NCI-H2196 treated with DMSO at 0.1 percent for 48 hours (cell line): ENCODE results near the gene SULT4A1.

Experiments used
- DNase-seq: peaks from one replicate; lab custom pipeline; 2025; ENCODE audit not compliant: unreplicated experiment; lab: John Stamatoyannopoulos, UW

Gene SULT4A1

GRCh38 chr22:43861529-43861928, 784 bp downstream of the SULT4A1 start:
- DNase-seq, result no peak

- no peak for DNase-seq
These were observed 1.5 kb downstream of the SULT4A1 start for GRCh38 chr22:43860831-43861230.

DNA sequence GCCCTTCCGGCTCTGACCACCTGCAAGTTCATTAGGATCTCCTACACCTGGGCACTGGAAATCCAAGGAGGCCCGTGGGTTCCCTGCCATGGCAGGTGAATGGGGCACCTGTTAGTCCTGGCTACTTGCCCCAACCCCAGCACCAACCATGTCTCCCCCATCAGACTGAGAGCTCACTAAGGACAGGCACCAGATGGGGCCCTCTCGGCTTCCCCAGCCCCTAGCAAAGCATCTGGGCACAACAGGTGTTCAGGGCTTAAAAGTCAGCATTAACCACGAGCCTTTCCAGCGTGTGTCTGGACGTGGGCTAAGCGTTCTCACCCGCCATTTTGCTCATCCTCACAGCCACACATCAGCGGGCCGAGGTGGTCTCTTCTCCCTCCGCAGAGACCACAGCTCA, 2.2 kb downstream of the SULT4A1 start:
- no peak for DNase-seq

- no peak for DNase-seq
These were observed 2.7 kb downstream of the SULT4A1 start for GRCh38 chr22:43859621-43860020.

DNA sequence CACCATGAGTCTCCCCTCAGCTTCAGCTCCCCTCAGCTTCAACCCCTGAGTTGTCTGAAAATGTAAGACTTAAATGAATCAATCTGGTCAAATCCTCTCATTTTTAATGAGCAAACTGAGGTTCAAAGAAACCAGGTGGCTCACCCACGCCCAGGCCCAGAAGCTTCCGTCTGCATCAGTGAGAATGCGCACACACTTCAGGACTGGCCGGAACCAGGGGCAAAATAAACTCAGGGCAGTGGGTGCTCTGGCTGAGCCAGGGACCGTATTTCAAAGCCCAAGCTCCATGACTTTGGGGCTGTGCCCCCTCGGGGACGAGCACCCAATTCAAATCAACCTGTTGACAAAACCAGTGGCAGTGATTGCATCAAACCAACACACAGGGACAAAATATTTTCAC, 3.1 kb downstream of the SULT4A1 start:
- no peak for DNase-seq

DNA sequence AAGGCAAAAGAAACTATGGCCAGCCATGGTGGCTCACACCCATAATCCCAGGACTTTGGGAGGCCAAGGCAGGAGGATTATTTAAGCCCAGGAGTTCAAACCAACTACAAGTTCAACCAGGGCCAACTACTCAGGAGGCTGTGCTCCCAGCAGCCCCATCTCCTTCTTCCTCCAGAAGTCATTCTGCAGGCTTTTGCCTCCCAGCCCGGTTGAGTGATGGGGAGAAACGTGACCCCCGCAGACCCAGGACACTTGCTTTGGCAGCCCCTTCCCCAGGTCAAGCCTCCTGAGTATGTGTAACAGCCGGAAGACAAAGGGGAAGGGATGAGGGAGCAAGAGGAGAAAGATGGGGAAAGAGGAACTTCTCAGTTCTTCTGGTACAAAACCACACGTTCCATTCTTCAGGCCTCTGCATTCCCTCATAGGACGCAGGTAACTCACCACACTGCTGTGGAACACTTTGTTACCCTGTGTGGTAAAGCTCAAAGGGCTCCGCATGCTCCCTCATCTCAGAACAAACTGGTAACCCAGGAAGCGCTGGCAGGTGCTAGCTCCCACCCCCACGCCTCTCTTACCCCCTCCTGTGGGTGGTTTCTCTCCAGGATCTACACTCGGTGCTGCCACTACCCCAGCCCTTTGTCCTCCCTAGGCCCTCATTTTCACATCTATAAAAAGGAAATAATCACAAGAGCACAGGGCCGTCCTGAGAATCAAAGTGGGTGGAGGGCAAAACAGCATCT, 4.0 kb downstream of the SULT4A1 start:
- DNase-seq, result no peak

GRCh38 chr22:43857367-43857766, 4.9 kb downstream of the SULT4A1 start:
- no peak for DNase-seq

DNA sequence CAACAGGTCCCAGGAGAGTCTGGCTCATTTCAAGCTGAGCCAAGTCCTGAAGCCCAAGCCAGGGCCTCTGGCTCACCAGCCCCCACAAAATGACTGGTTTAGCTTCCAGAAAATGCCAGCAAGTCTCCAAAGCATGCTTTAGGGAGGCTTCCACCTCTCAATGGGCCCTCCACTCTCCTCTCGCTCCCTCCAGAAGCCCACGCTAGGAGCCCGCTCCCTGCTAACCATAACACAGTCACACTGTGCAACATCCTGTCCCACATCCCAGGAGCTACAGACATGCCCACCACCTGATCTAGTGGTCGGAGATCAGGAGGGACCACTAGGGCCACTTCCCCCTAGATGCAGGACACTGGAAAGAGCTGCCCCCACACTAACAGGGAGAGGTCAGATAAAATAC, 6.9 kb downstream of the SULT4A1 start:
- DNase-seq, result no peak

- DNase-seq, result no peak
These were observed 7.5 kb downstream of the SULT4A1 start for GRCh38 chr22:43854786-43855271.

GRCh38 chr22:43854121-43854785, 8.1 kb downstream of the SULT4A1 start:
- DNase-seq, result no peak

GRCh38 chr22:43853328-43853931, 8.9 kb downstream of the SULT4A1 start:
- DNase-seq, result no peak

GRCh38 chr22:43852573-43853327, 9.6 kb downstream of the SULT4A1 start:
- no peak for DNase-seq

DNA sequence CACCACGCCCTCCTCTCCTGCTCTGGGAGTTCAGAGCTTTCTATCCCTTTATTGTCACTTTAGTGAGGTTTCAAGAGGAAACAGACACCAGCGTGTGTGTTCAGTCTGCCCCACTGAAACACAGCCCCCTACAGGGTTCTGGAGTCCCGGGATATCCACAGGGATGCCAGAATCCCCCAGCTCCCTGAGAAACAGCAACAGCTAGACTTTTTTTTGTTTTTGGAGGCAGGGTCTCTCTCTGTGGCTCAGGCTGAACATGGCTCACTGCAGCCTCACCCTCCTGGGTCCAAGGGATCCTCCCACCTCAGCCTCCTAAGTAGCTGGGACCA, 10.4 kb downstream of the SULT4A1 start:
- DNase-seq, result no peak

DNA sequence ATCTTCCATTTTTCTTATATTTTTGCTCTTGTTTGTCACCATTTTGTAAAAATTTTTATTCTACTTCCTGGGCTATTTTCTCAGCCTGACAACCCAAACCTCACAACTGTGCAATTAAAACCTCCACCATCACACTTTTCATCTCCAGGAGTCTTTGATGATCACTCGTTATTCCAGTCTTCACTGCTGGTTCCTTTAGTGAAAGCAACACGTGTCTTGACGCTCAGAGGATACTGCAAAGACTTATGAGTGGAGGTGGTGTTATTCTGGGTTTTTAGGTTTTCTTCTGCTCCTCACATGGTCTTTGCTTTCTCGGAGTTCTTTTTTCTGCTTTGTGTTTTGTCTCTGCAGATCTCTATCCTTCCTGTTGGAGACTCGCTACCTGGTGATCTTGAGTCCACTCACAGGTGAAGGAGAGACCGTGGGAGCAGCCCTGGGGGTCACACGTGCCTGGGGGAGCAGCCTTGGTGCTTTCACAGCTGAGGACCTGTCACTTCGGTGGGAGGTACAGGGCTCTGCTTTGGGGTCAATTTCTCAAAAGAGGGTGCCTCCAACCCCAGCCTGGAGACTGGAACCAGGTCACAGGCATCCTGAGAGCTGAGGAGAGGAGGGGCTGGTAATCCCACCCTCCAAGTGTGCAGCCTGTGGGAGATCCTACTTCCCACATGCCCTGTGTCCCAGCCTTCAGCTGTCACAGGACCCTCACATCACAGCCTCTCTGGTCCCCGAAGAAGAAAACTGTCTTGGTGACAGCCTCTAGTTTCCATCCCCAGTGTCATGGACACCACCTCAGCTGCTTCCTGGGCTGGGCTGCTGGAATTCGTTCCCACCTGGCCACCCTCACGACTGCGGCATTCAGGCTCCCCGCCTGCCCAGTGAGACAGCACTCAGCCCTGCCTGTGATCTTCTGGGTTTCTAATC, 11.0 kb downstream of the SULT4A1 start:
- no peak for DNase-seq

GRCh38 chr22:43850529-43850928, 11.8 kb downstream of the SULT4A1 start:
- no peak for DNase-seq

GRCh38 chr22:43849731-43850130, 12.6 kb downstream of the SULT4A1 start:
- no peak for DNase-seq

DNA sequence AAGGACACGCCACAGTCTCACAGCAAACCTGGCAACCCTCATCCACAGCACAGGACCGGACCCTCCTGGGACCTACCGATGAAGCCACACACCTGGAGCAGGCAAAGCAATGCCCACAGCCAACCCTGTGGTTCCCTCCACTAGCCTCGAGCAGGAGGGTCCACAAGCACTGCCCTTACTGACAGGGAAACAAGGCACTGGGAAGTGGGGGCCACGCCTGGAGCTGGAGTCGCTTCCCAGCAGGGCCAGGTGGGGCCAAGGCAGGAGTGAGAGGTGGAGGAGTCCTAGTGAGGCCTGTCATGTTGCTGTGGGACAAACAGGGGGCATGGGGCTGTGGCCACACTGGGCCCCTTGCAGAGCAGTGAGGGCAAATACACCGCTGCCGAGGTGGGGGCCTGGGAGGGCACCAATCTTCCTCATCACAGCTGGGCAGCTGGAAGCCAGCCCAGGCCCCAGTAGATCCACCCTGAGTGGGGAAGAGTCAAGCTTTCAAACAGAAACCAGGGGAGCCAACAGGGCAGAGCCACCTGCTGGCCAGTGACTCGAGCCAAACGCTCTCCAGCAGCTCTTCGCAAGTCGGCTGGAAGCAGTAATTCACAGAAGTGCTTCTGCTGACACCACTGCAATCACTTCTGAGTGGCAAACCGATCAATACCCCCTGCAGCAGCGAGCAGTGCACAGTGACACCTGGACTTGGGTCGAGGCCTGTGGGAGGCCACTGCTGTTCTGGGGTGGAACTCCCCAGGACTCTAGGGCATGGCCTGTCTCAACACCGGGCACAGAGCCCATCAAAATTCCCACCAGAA, 13.7 kb downstream of the SULT4A1 start:
- peak; percentile 71 for DNase-seq

- no peak for DNase-seq
These were observed 14.7 kb downstream of the SULT4A1 start for GRCh38 chr22:43847376-43848289.

- no peak for DNase-seq
These were observed 15.3 kb downstream of the SULT4A1 start for GRCh38 chr22:43846966-43847365.
